Pancreas (tissue), 10 donors: Measurements from ENCODE around the gene CIC. TPM values are rescaled to one million over a fixed set of nuclear protein-coding genes. Genes with fewer than 3 reads are reported as not detected.

ENCODE experiments used
- ATAC-seq, 4 donors: fragments of 200-7000 bp; cut with Tn5 transposase; one replicate each; pipeline versions ENCODE4 v1.8.0 to v1.9.1; 2020; ENCODE audit warnings: mild to moderate bottlenecking in 4 of 4, moderate library complexity in 4 of 4
- DNase-seq, 6 donors: peaks; one replicate each; pipeline ENCODE4 v3.0.0-alpha.2; 2020
- FAIRE-seq: peaks from 2 replicates; lab custom pipeline; 2012; peaks lifted over from hg19 to GRCh38; lab: Jason Lieb, UNC
- H3K27ac ChIP-seq, 4 donors: fragments of 200-600 bp; sonication (generic); 1 replicate in 3 of 4; 2 replicates in 1 of 4; pipeline versions ENCODE4 v1.5.0 to v1.8.0; 2020
- H3K27me3 ChIP-seq, 4 donors: fragments of 200-600 bp; one replicate each; pipeline ENCODE4 v1.8.0; 2021
- H3K36me3 ChIP-seq, 3 donors: fragments of 200-600 bp; sonication (generic) in 1 of 3; one replicate each; pipeline versions ENCODE4 v1.5.0 to v1.8.0; 2020 to 2021
- H3K4me1 ChIP-seq, 3 donors: fragments of 200-600 bp; one replicate each; pipeline ENCODE4 v1.8.0; 2021
- H3K4me3 ChIP-seq, 4 donors: fragments of 200-600 bp; sonication (generic) in 2 of 4; one replicate each; pipeline versions ENCODE4 v1.5.0 to v1.8.0; 2020 to 2021
- H3K9me3 ChIP-seq, 4 donors: fragments of 200-600 bp; one replicate each; pipeline ENCODE4 v1.8.0; 2021
- WGBS, 2 donors: extraction: QIAGEN DNeasy Blood & Tissue Kit; methylation state at CpG; one replicate each; pipeline ENCODE4 v1.1.7; 2013; 5-methylcytosine and 5-hydroxymethylcytosine counted together
- intact Hi-C, 3 donors: fragments of 100-400 bp; cut with DNase I; formaldehyde crosslinking; loops; one replicate each; pipeline versions ENCODE4 v1.11.1 to v1.14.2; 2022
- polyA plus RNA-seq, 2 donors: library from polyadenylated mRNA; stranded (reverse); fragments of 200-250 nt; gene quantifications; one replicate each; pipeline ENCODE4 v1.2.3, GENCODE V29; 2013
- total RNA-seq, 6 donors: library from RNA; stranded (reverse); fragmentation: NEBNext Ultra II Directional in 4 of 6; extraction: Animal tissue kit (Norgen Biotek cat#: 25700) in 4 of 6; gene quantifications; one replicate each; pipeline versions ENCODE4 v1.2.1 to v1.2.4, GENCODE V29; 2021 to 2023
- TF ChIP-seq, protein P1 (sequence below), 4 donors: fragments of 200-600 bp; sonication (generic) in 3 of 4; IDR thresholded peaks; one replicate each; pipeline versions ENCODE4 v1.5.0 to v1.8.0; 2021; ENCODE audit warnings: antibody characterized with exemption in 4 of 4
- donor health status: healthy with polysubstance abuse.
- donor health status: DM: no; HTN: no; CAD: no; lungs with moderate emphysema.
- donor health status: DM: no; HTN: no; CAD: no.
- donor health status: control.
- donor health status: control.
- donor health status: Bipolar disorder and iron deficiency.
- donor health status: DM: yes; HTN: yes; CAD: no.
- donor health status: DM: no; HTN: no; CAD: no.
- donor health status: DM: no; HTN: no; CAD: no.
- donor health status: DM: yes; HTN: yes; CAD: no.

The CIC gene
- total and polyA plus RNA-seq, 8 donors = 27.7 to 65.0 (median 33.4) TPM

- intact Hi-C loops = no loop called here
- ATAC-seq = no peak
- peaks cover 5 to 33% (median 23%) of the 10 kb centered on the region in 3 donors for H3K36me3 ChIP-seq
- H3K27ac ChIP-seq = peak overlapping the region in 3 of 4 donors; percentile 10 to 42 (median 41)
- TF ChIP-seq, protein P1, sequence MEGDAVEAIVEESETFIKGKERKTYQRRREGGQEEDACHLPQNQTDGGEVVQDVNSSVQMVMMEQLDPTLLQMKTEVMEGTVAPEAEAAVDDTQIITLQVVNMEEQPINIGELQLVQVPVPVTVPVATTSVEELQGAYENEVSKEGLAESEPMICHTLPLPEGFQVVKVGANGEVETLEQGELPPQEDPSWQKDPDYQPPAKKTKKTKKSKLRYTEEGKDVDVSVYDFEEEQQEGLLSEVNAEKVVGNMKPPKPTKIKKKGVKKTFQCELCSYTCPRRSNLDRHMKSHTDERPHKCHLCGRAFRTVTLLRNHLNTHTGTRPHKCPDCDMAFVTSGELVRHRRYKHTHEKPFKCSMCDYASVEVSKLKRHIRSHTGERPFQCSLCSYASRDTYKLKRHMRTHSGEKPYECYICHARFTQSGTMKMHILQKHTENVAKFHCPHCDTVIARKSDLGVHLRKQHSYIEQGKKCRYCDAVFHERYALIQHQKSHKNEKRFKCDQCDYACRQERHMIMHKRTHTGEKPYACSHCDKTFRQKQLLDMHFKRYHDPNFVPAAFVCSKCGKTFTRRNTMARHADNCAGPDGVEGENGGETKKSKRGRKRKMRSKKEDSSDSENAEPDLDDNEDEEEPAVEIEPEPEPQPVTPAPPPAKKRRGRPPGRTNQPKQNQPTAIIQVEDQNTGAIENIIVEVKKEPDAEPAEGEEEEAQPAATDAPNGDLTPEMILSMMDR (IDR thresholded peaks at IDR 0.05) = no peak
- peak overlapping the region in 2 of 4 donors; percentile 54 to 59 for H3K4me3 ChIP-seq
- 57 to 67% methylated on average over 5 of the region's 5 CpGs for WGBS, 2 donors
- H3K4me1 ChIP-seq = peaks cover 11 to 31% (median 13%) of the 10 kb centered on the region in 3 donors
- FAIRE-seq = no peak
- no peaks in the 10 kb centered on the region for H3K9me3 ChIP-seq
- H3K27me3 ChIP-seq = no peaks in the 10 kb centered on the region
- peak in 1 of 6 donors; percentile 44 for DNase-seq
These were observed 16.5 kb downstream of the CIC start for GRCh38 chr19:42285541-42285941.

GRCh38 chr19:42285988-42286348, 16.9 kb downstream of the CIC start:
- TF ChIP-seq, protein P1 (IDR thresholded peaks at IDR 0.05) = no peak
- peak overlapping the region in 3 of 4 donors; percentile 10 to 42 (median 41) for H3K27ac ChIP-seq
- H3K9me3 ChIP-seq = no peaks in the 10 kb centered on the region
- intact Hi-C loops = no loop called here
- DNase-seq (no peak), ATAC-seq (no peak), FAIRE-seq (no peak)
- H3K4me3 ChIP-seq = peak overlapping the region in 1 of 4 donors; percentile 59
- WGBS, 2 donors = 55 to 56% methylated on average over 6 of the region's 6 CpGs
- H3K36me3 ChIP-seq = peaks cover 5 to 37% (median 27%) of the 10 kb centered on the region in 3 donors
- peaks cover 11 to 31% (median 13%) of the 10 kb centered on the region in 3 donors for H3K4me1 ChIP-seq
- H3K27me3 ChIP-seq = no peaks in the 10 kb centered on the region

GRCh38 chr19:42286349-42287016, 17.4 kb downstream of the CIC start:
- no peaks in the 10 kb centered on the region for H3K9me3 ChIP-seq
- peaks cover 5 to 26% (median 13%) of the 10 kb centered on the region in 3 donors for H3K4me1 ChIP-seq
- peak overlapping the region in 3 of 4 donors; percentile 10 to 42 (median 41) for H3K27ac ChIP-seq
- ATAC-seq (no peak), FAIRE-seq (no peak), DNase-seq (peak in 5 of 6 donors; percentile 55 to 90 (median 76))
- H3K36me3 ChIP-seq = peaks cover 5 to 42% (median 30%) of the 10 kb centered on the region in 3 donors
- intact Hi-C loops = no loop called here
- H3K4me3 ChIP-seq = peak overlapping the region in 1 of 4 donors; percentile 59
- 34 to 40% methylated on average over 13 of the region's 13 CpGs for WGBS, 2 donors
- no peaks in the 10 kb centered on the region for H3K27me3 ChIP-seq
- TF ChIP-seq, protein P1 (IDR thresholded peaks at IDR 0.05) = no peak

GRCh38 chr19:42287017-42287826, 18.2 kb downstream of the CIC start:
- H3K4me3 ChIP-seq = no peak overlapping the region
- no peak for FAIRE-seq
- H3K4me1 ChIP-seq = peaks cover 0 to 19% (median 13%) of the 10 kb centered on the region in 3 donors
- no peaks in the 10 kb centered on the region for H3K27me3 ChIP-seq
- intact Hi-C loops = no loop called here
- H3K27ac ChIP-seq = no peak overlapping the region
- no peaks in the 10 kb centered on the region for H3K9me3 ChIP-seq
- DNase-seq = peak in 1 of 6 donors; percentile 80
- whole genome bisulfite sequencing, 2 donors = 90 to 91% methylated on average over 28 to 30 of the region's 30 CpGs
- TF ChIP-seq, protein P1 (IDR thresholded peaks at IDR 0.05) = no peak
- H3K36me3 ChIP-seq = peaks cover 5 to 50% (median 31%) of the 10 kb centered on the region in 3 donors
- ATAC-seq = no peak
